ENCODE results near the gene ASB1.

GRCh38 chr2:238433300-238433915 lies 6.7 kb downstream of the ASB1 start:
- TF ChIP-seq CTCF (IDR thresholded peaks at IDR 0.05; ENCODE audit: low read length) (no peak), EZH2 (IDR thresholded peaks at IDR 0.05; ENCODE audit: borderline replicate concordance, low read length) (no peak)

Data from OCI-LY1 (cell line).